DND-41 (cell line): ENCODE results near the gene TAS1R2.

Experiments used
- EZH2 ChIP-seq: IDR thresholded peaks from 3 replicates; pipeline ENCODE4 v1.6.1; 2012; ENCODE audit warnings: borderline replicate concordance, low read depth, mild to moderate bottlenecking, moderate library complexity, low read length, inconsistent platforms; ENCODE audit not compliant: severe bottlenecking
- TF ChIP-seq, protein P1 (sequence below): IDR thresholded peaks from 2 replicates; pipeline ENCODE4 v1.5.1; 2012; ENCODE audit warnings: borderline replicate concordance, low read length, moderate library complexity, mild to moderate bottlenecking; ENCODE audit not compliant: poor library complexity, severe bottlenecking; ENCODE audit errors: extremely low read depth

DNA sequence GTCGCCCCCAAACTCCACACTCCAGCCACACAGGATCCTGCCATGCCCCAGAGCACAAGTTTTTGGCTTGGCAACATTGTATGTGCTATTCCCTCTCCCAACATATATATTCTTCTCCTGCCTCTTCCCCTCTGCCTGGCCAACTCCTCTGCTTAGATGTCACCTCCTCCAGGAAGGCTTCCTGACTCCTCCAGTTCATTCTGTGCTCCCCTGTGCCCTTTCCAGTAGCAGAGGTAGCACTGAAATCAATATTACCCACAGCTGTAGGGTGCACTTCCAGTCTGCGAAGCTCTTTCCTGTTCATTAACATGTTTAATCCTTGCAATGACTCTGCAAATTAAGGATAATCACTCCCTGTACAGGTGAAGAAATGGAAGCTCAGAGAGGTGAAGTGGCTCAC, 21.7 kb upstream of the TAS1R2 start:
- TF ChIP-seq, protein P1, sequence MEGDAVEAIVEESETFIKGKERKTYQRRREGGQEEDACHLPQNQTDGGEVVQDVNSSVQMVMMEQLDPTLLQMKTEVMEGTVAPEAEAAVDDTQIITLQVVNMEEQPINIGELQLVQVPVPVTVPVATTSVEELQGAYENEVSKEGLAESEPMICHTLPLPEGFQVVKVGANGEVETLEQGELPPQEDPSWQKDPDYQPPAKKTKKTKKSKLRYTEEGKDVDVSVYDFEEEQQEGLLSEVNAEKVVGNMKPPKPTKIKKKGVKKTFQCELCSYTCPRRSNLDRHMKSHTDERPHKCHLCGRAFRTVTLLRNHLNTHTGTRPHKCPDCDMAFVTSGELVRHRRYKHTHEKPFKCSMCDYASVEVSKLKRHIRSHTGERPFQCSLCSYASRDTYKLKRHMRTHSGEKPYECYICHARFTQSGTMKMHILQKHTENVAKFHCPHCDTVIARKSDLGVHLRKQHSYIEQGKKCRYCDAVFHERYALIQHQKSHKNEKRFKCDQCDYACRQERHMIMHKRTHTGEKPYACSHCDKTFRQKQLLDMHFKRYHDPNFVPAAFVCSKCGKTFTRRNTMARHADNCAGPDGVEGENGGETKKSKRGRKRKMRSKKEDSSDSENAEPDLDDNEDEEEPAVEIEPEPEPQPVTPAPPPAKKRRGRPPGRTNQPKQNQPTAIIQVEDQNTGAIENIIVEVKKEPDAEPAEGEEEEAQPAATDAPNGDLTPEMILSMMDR: no peak
- TF ChIP-seq EZH2: no peak
